ENCODE data around the gene EIF3A. TPM values are rescaled to one million over a fixed set of nuclear protein-coding genes. Genes with fewer than 3 reads are reported as not detected.

Gene EIF3A
- total and polyA plus RNA-seq, 8 donors, result 37.2 to 145 (median 91.4) TPM

- no peak for ATAC-seq
- WGBS, 2 donors, result 69 to 79% methylated on average over 8 of the region's 8 CpGs
These were observed 57.6 kb downstream of the EIF3A start for GRCh38 chr10:119022846-119023552.

GRCh38 chr10:119020627-119020946 is 60.0 kb downstream of the EIF3A start:
- FAIRE-seq (no peak), ATAC-seq (no peak), DNase-seq (no peak)
- Histone ChIP-seq H3K27me3 (no peaks in the 10 kb centered on the region), H3K9me3 (no peaks in the 10 kb centered on the region), H3K27ac (no peak overlapping the region), H3K4me1 (no peaks in the 10 kb centered on the region), H3K36me3 (no peaks in the 10 kb centered on the region), H3K4me3 (no peak overlapping the region)
- WGBS, 2 donors, result 33 to 40% methylated on average over 2 of the region's 2 CpGs
- TF ChIP-seq CTCF (IDR thresholded peaks at IDR 0.05), result no peak
- intact Hi-C loops (cut with DNase I), result no loop called here

More at GRCh38 chr10:119022846-119023552, 57.6 kb downstream of the EIF3A start:
- Histone ChIP-seq H3K36me3 (no peaks in the 10 kb centered on the region), H3K9me3 (no peaks in the 10 kb centered on the region), H3K27ac (no peak overlapping the region), H3K4me1 (peaks cover 0 to 5% (median 3%) of the 10 kb centered on the region in 3 donors), H3K27me3 (no peaks in the 10 kb centered on the region), H3K4me3 (no peak overlapping the region)
- DNase-seq (no peak), FAIRE-seq (no peak)
- no peak for TF ChIP-seq CTCF (IDR thresholded peaks at IDR 0.05)
- intact Hi-C loops (cut with DNase I), result no loop called here

GRCh38 chr10:119007211-119007574 is 73.4 kb downstream of the EIF3A start:
- Histone ChIP-seq H3K4me1 (no peaks in the 10 kb centered on the region), H3K9me3 (no peaks in the 10 kb centered on the region), H3K27ac (no peak overlapping the region), H3K4me3 (no peak overlapping the region), H3K27me3 (no peaks in the 10 kb centered on the region), H3K36me3 (no peaks in the 10 kb centered on the region)
- ATAC-seq (no peak), DNase-seq (no peak), FAIRE-seq (no peak)
- WGBS, 2 donors, result 57 to 70% methylated on average over 4 of the region's 4 CpGs
- TF ChIP-seq CTCF (IDR thresholded peaks at IDR 0.05), result no peak
- intact Hi-C loops (cut with DNase I), result no loop called here

GRCh38 chr10:119006451-119007210 is 74.0 kb downstream of the EIF3A start:
- DNase-seq, result peak in 3 of 6 donors; percentile 34 to 53 (median 42)
- intact Hi-C loops (cut with DNase I), result no loop called here
- no peaks in the 10 kb centered on the region for H3K27me3 ChIP-seq
- peak; percentile 63 for FAIRE-seq
- H3K4me3 ChIP-seq, result no peak overlapping the region
- ATAC-seq, result peak; percentile 78 to 96 (median 81)
- 32 to 37% methylated on average over 9 of the region's 9 CpGs for WGBS, 2 donors
- H3K27ac ChIP-seq, result no peak overlapping the region
- H3K36me3 ChIP-seq, result no peaks in the 10 kb centered on the region
- TF ChIP-seq CTCF (IDR thresholded peaks at IDR 0.05), result no peak
- no peaks in the 10 kb centered on the region for H3K9me3 ChIP-seq
- no peaks in the 10 kb centered on the region for H3K4me1 ChIP-seq
